ENCODE results near the gene MAPK7. TPM values are rescaled to one million over a fixed set of nuclear protein-coding genes. Genes with fewer than 3 reads are reported as not detected.
A peak's percentile ranks its signal among the peaks of the same experiment; 100 is the strongest.

The MAPK7 gene
- total RNA-seq, 1 experiment from 2014 or later = 14.5 TPM

GRCh38 chr17:19333132-19333440 lies 45.2 kb upstream of the MAPK7 start:
- no peak for DNase-seq (ENCODE audit: unreplicated experiment)
- CTCF ChIA-PET = interaction anchor here (0.6 to 1.4 kb wide), 3 partner anchors 8 to 76 kb away, joined by 3 read pairs; no protein-coding TSS in a partner anchor
- Mint-ChIP-seq H3K4me1 (ENCODE audit: insufficient read depth, unreplicated experiment) (peaks cover 8% of the 10 kb centered on the region), H3K27me3 (ENCODE audit: insufficient read depth, unreplicated experiment) (no peaks in the 10 kb centered on the region), H3K27ac (ENCODE audit: low read depth, unreplicated experiment) (peak overlapping the region; percentile 32), H3K9me3 (ENCODE audit: unreplicated experiment) (no peaks in the 10 kb centered on the region), H3K4me3 (ENCODE audit: unreplicated experiment) (no peak overlapping the region), H3K36me3 (ENCODE audit: insufficient read depth, unreplicated experiment) (peaks cover 6% of the 10 kb centered on the region)
- no TSS peak for BruUV-seq (replicated peaks)
- POLR2A ChIA-PET = no interaction called here
- no peak for TF ChIP-seq CTCF (IDR thresholded peaks at IDR 0.05; ENCODE audit: unreplicated experiment)
- intact Hi-C loops (cut with micrococcal nuclease) = no loop called here

DNA sequence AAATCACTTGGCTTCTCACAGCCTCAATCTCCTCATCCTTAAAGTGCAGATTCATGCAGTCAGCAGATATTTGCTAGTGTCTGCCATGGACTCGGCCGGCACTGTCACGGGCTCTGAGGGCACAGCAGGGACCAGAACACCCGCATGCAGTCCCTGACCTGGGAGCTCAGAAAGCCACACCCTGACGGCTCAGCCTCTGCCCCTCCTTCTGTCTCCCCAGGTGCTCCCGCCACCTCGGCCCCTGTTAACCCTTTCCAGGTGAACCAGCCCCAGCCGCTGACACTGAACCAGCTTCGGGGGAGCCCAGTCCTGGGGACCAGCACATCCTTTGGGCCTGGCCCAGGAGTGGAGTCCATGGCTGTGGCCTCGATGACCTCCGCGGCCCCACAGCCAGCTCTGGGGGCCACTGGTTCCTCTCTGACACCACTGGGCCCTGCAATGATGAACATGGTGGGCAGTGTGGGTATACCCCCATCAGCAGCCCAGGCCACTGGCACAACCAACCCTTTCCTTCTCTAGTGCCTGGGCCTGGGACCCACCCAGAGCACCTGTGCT lies 44.5 kb upstream of the MAPK7 start:
- DNase-seq (ENCODE audit: unreplicated experiment) = no peak
- Mint-ChIP-seq H3K27me3 (ENCODE audit: insufficient read depth, unreplicated experiment) (no peaks in the 10 kb centered on the region), H3K9me3 (ENCODE audit: unreplicated experiment) (no peaks in the 10 kb centered on the region), H3K27ac (ENCODE audit: low read depth, unreplicated experiment) (no peak overlapping the region), H3K4me1 (ENCODE audit: insufficient read depth, unreplicated experiment) (peaks cover 6% of the 10 kb centered on the region), H3K4me3 (ENCODE audit: unreplicated experiment) (no peak overlapping the region), H3K36me3 (ENCODE audit: insufficient read depth, unreplicated experiment) (peaks cover 6% of the 10 kb centered on the region)
- POLR2A ChIA-PET = interaction anchor here (0.5 to 0.6 kb wide), 2 partner anchors 39 to 94 kb away, joined by 3 read pairs; no protein-coding TSS in a partner anchor
- CTCF ChIA-PET = no interaction called here
- TF ChIP-seq CTCF (IDR thresholded peaks at IDR 0.05; ENCODE audit: unreplicated experiment) = no peak
- intact Hi-C loops (cut with micrococcal nuclease) = no loop called here
- no TSS peak for BruUV-seq (replicated peaks)

DNA sequence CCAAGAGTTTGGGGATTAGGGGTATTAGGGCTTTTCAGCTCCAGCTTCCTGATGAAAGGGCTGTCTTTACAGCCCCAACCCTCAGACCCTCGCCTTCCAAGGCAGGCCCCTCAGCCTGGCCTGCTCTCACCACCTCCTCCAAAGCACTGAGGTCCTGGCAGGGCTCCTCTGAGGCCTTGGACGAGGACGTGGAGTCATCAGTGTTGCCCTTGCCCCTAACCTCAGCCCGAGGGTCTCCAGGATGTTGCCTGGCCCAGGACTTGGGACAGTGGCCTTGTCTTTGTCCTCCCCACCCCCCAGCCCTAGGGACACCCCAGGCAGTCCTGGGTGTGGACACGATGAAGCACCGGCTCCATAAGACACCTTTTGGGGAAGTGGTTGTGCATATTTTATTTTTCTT lies 44.0 kb upstream of the MAPK7 start:
- CTCF ChIA-PET = no interaction called here

GRCh38 chr17:19335951-19336631 lies 42.2 kb upstream of the MAPK7 start:
- intact Hi-C loops (cut with micrococcal nuclease) = no loop called here
- Mint-ChIP-seq H3K36me3 (ENCODE audit: insufficient read depth, unreplicated experiment) (peaks cover 6% of the 10 kb centered on the region), H3K4me3 (ENCODE audit: unreplicated experiment) (no peak overlapping the region), H3K27me3 (ENCODE audit: insufficient read depth, unreplicated experiment) (no peaks in the 10 kb centered on the region), H3K4me1 (ENCODE audit: insufficient read depth, unreplicated experiment) (peaks cover 7% of the 10 kb centered on the region), H3K27ac (ENCODE audit: low read depth, unreplicated experiment) (no peak overlapping the region), H3K9me3 (ENCODE audit: unreplicated experiment) (no peaks in the 10 kb centered on the region)
- BruUV-seq (replicated peaks) = no TSS peak
- CTCF ChIA-PET = no interaction called here
- TF ChIP-seq CTCF (IDR thresholded peaks at IDR 0.05; ENCODE audit: unreplicated experiment) = no peak
- POLR2A ChIA-PET = no interaction called here
- DNase-seq (ENCODE audit: unreplicated experiment) = no peak

More for the DNA sequence above, 44.0 kb upstream of the MAPK7 start:
- peaks cover 6% of the 10 kb centered on the region for H3K4me1 Mint-ChIP-seq (ENCODE audit: insufficient read depth, unreplicated experiment)
- no peaks in the 10 kb centered on the region for H3K9me3 Mint-ChIP-seq (ENCODE audit: unreplicated experiment)
- POLR2A ChIA-PET = interaction anchor here (0.6 to 0.7 kb wide), 2 partner anchors 25 to 38 kb away, joined by 3 read pairs; no protein-coding TSS in a partner anchor
- no peak overlapping the region for H3K4me3 Mint-ChIP-seq (ENCODE audit: unreplicated experiment)
- H3K27me3 Mint-ChIP-seq (ENCODE audit: insufficient read depth, unreplicated experiment) = no peaks in the 10 kb centered on the region
- peaks cover 6% of the 10 kb centered on the region for H3K36me3 Mint-ChIP-seq (ENCODE audit: insufficient read depth, unreplicated experiment)
- TF ChIP-seq CTCF (IDR thresholded peaks at IDR 0.05; ENCODE audit: unreplicated experiment) = no peak
- no peak for DNase-seq (ENCODE audit: unreplicated experiment)
- no peak overlapping the region for H3K27ac Mint-ChIP-seq (ENCODE audit: low read depth, unreplicated experiment)
- BruUV-seq (replicated peaks) = no TSS peak
- intact Hi-C loops (cut with micrococcal nuclease) = no loop called here

Measured in MCF 10A (cell line).